Urinary bladder (tissue), 4 donors: ENCODE results near the gene CABP4. TPM values are rescaled to one million over a fixed set of nuclear protein-coding genes. Genes with fewer than 3 reads are reported as not detected.
"Not testable (repeated sequence)": the region's sequence is repeated elsewhere in the genome, so short reads cannot be mapped to it uniquely, and the experiment has no call there.

Source experiments
- DNase-seq: peaks from one replicate; pipeline ENCODE4 v3.0.0-alpha.2; 2015; ENCODE audit errors: extremely low spot score
- H3K27ac ChIP-seq: one replicate; pipeline ENCODE4 v1.5.1; 2013; ENCODE audit warnings: low read depth, mild to moderate bottlenecking, moderate library complexity
- H3K36me3 ChIP-seq: one replicate; pipeline ENCODE4 v1.6.1; 2013; ENCODE audit warnings: mild to moderate bottlenecking, moderate library complexity; ENCODE audit not compliant: insufficient read depth
- H3K4me1 ChIP-seq: one replicate; pipeline ENCODE4 v1.6.1; 2013; ENCODE audit warnings: mild to moderate bottlenecking, moderate library complexity; ENCODE audit not compliant: insufficient read depth
- H3K4me3 ChIP-seq: one replicate; pipeline ENCODE4 v1.5.1; 2013; ENCODE audit warnings: low read depth, low read length
- WGBS: extraction: QIAGEN DNeasy Blood & Tissue Kit; methylation state at CpG from one replicate; pipeline ENCODE4 v1.1.7; 2013; 5-methylcytosine and 5-hydroxymethylcytosine counted together
- polyA plus RNA-seq: library from polyadenylated mRNA; stranded (reverse); fragments of 200-250 nt; gene quantifications from one replicate; pipeline ENCODE4 v1.2.3, GENCODE V29; 2013
- total RNA-seq: library from RNA; depleted of rRNA; stranded (reverse); fragments of >200 nt; gene quantifications from one replicate; pipeline ENCODE4 v1.2.3, GENCODE V29; 2014
- donor health status: healthy with polysubstance abuse.
- donor health status: healthy.

The CABP4 gene
- total and polyA plus RNA-seq, 2 donors = 0.26 to 0.96 TPM

DNA sequence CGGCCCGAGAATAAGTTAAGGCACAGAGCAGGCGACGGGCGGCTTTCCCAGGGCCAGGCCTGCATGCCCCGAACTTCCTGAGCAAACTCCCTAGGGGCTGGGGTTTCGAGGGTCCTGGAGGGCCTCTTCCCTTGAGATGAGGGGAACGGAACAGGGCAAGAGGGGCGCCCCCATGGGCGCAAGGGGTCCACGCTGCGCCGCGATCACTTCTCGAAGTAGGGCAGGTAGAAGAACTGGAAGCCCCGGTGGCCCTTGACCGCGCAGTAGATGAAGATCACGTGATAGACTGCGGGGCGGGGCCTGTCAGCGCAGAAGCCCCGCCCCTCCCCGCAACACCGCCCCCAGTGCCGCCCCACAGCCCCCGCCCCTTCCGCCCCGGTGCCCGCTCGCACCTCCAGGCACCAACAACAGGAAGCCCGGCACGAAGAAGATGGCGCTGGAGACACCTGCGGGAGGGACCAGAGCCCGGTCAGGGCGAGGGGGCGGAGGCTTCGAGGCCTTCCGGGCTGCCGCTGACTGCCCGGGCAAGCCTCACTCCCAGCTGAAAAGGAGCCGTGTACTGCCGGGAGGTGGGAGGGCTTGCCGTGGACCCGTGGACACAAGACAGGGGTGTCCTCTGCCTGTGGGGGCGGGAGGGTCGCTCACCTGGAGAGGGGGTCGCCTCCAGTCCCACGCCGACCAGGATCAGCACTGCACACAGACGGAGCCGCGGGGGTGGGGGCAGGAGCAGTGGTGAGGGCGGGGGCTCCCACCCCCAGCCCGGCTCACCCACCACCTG lies 9.4 kb downstream of the CABP4 start:
- H3K4me3 ChIP-seq = peak overlapping the region; percentile 39
- WGBS = 21% methylated on average over 56 of the region's 56 CpGs
- peaks cover 5% of the 10 kb centered on the region for H3K4me1 ChIP-seq
- H3K27ac ChIP-seq = peak overlapping the region; percentile 88
- no peaks in the 10 kb centered on the region for H3K36me3 ChIP-seq
- DNase-seq = no peak

- no peaks in the 10 kb centered on the region for H3K36me3 ChIP-seq
- H3K27ac ChIP-seq = peak overlapping the region; percentile 88
- H3K4me1 ChIP-seq = peaks cover 5% of the 10 kb centered on the region
- WGBS = 69% methylated on average over 3 of the region's 3 CpGs
- no peak for DNase-seq
- peak overlapping the region; percentile 39 for H3K4me3 ChIP-seq
Observed at GRCh38 chr11:67465189-67465510, 10.0 kb downstream of the CABP4 start.

DNA sequence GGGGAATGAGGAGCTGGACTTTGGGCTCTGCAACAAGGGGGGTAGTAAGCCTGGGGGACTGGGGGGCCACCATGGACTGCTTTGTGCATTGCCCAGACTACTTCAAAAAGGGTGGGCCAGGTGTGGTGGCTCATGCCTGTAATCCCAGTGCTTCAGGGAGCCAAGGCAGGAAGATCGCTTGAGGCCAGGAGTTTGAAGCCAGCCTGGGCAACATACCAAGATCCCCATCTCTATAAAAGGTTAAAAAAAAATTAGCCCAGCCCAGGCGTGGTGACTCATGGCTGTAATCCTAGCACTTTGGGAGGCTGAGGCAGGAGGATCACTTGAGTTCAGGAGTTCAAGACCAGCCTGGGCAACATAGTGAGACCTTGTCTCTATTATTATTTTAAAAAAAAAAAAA lies 10.4 kb downstream of the CABP4 start:
- H3K36me3 ChIP-seq, H3K4me1 ChIP-seq, DNase-seq, H3K4me3 ChIP-seq, H3K27ac ChIP-seq: not testable (repeated sequence)
- WGBS = 48% methylated on average over 2 of the region's 2 CpGs

DNA sequence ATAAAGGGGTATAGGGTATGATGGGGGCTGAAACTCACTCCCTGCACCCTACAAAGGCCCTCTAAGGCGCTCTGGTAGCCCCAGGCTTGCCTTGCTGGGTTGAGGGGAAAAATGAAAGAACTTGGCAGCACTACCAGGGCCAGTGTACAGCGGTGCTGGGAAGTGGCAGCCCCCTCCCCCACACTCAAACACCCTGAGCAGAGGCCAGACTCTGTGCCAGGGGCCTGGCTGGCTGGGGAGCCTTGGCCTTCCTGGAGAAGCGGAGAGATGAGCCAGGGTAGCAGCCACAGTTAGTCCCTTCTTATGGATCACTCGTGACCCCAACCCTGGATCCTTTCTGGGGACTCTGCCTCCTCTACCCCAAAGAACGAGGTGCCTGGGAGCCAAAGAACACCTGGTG lies 11.2 kb downstream of the CABP4 start:
- no peak overlapping the region for H3K4me3 ChIP-seq
- DNase-seq = no peak
- 82% methylated on average over 5 of the region's 5 CpGs for WGBS
- H3K36me3 ChIP-seq = no peaks in the 10 kb centered on the region
- H3K27ac ChIP-seq = peak overlapping the region; percentile 14
- H3K4me1 ChIP-seq = peaks cover 5% of the 10 kb centered on the region

- H3K27ac ChIP-seq = no peak overlapping the region
- peaks cover 5% of the 10 kb centered on the region for H3K4me1 ChIP-seq
- no peak overlapping the region for H3K4me3 ChIP-seq
- DNase-seq = no peak
- H3K36me3 ChIP-seq = no peaks in the 10 kb centered on the region
- 76% methylated on average over 11 of the region's 11 CpGs for WGBS
Observed at GRCh38 chr11:67466962-67467771, 12.0 kb downstream of the CABP4 start.

- 27% methylated on average over 5 of the region's 5 CpGs for WGBS
- peak overlapping the region; percentile 94 for H3K4me3 ChIP-seq
- H3K27ac ChIP-seq = peak overlapping the region; percentile 89
- DNase-seq = no peak
- no peaks in the 10 kb centered on the region for H3K36me3 ChIP-seq
- H3K4me1 ChIP-seq = peaks cover 5% of the 10 kb centered on the region
Observed at GRCh38 chr11:67468056-67468455, 12.9 kb downstream of the CABP4 start.

DNA sequence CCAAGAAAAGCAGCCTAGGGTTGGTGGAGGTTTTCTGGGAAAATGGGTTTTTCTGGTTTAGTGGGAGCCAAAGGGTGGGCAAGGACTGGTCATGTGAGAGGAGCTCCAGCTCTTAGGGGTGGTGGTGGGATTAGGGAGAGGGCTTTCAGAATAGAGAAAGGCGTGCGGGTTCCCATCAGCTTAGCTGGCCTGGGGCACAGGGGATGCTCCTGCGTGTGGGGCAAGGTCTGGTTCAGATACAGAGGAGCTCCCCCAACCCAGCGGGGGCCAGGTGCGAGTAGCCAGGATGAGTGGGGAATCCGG lies 13.3 kb downstream of the CABP4 start:
- Histone ChIP-seq H3K36me3 (no peaks in the 10 kb centered on the region), H3K4me3 (peak overlapping the region; percentile 94), H3K4me1 (peaks cover 5% of the 10 kb centered on the region), H3K27ac (peak overlapping the region; percentile 89)
- no peak for DNase-seq
- 4% methylated on average over 6 of the region's 6 CpGs for WGBS

DNA sequence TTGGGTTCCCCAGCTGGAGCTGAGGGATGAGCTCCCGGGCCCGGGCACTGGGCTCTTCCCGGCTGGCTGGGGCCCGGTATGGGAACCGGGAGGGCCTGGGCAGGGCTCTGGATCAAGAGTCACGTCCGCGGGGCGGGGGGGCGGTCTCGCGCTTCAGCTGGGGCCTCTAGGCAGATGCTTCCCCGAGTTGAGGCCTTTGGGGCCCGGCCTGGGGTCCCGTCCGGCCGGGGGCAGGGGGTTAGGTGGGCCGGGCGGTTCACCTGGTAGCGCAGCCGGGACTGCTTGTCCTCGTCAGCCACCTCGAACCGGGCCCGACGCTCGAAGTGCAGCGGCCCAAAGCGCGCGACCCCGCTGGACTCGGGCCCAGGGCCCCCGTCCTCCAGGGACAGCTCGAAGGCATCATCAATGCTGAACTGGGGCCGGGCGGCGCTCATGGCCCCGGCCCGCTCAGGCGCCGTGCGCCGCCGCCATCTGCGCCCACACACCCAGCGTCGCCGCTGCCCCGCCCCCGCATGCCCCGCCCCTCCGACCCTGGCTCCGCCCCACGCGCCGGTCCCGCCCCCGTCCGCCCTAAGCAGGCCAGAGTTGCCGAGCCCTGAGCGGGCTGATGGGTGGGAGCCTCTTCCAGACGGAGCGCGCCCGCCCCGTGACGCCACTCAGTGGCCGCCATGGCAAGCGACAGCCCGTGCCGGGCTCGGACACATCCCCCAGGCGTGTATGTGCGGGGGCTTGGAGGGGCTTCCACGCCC lies 13.8 kb downstream of the CABP4 start, which contains the start of gene TMEM134:
TSS of gene TMEM134 (minus strand) at position 493 of the 749 bp plus-strand sequence. CDS start at position 434, 59 bp downstream.
- Histone ChIP-seq H3K4me1 (peaks cover 5% of the 10 kb centered on the region), H3K4me3 (peak within 1 kb of the TSS; percentile 94), H3K27ac (peak within 1 kb of the TSS; percentile 89), H3K36me3 (no peaks in the 10 kb centered on the region)
- under 1% methylated on average over 76 of the region's 76 CpGs for WGBS
- peak; percentile 62 for DNase-seq

DNA sequence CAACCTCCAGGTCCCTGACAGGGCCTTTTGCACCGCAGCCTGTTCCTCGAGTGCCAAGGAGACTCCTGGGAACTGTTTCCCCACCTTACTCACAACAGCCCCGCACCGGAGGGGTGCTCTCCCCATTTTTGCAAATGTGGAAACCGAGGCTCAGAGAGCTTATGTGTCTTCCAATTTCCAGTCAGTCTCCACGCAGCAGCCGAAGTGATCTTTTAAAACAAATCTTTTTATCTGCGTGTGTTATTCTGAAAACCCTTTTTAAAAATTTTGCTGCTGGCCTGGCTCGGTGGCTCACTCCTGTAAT lies 14.3 kb downstream of the CABP4 start:
- WGBS = 8% methylated on average over 9 of the region's 9 CpGs
- Histone ChIP-seq H3K4me3 (peak overlapping the region; percentile 94), H3K4me1 (peaks cover 5% of the 10 kb centered on the region), H3K27ac (peak overlapping the region; percentile 87), H3K36me3 (no peaks in the 10 kb centered on the region)
- no peak for DNase-seq

- H3K4me1 ChIP-seq = peaks cover 5% of the 10 kb centered on the region
- H3K36me3 ChIP-seq = no peaks in the 10 kb centered on the region
- no peak overlapping the region for H3K27ac ChIP-seq
- no peak for DNase-seq
- WGBS = 82% methylated on average over 8 of the region's 8 CpGs
- H3K4me3 ChIP-seq = no peak overlapping the region
Observed at GRCh38 chr11:67470337-67471002, 15.3 kb downstream of the CABP4 start.

- H3K4me1 ChIP-seq = peaks cover 3% of the 10 kb centered on the region
- 67% methylated on average over 7 of the region's 7 CpGs for WGBS
- H3K4me3 ChIP-seq = no peak overlapping the region
- DNase-seq = no peak
- H3K36me3 ChIP-seq = no peaks in the 10 kb centered on the region
- no peak overlapping the region for H3K27ac ChIP-seq
Observed at GRCh38 chr11:67472882-67473281, 17.7 kb downstream of the CABP4 start.

- H3K4me1 ChIP-seq, DNase-seq, H3K36me3 ChIP-seq, H3K27ac ChIP-seq, H3K4me3 ChIP-seq: not testable (repeated sequence)
- WGBS = 85% methylated on average over 10 of the region's 10 CpGs
Observed at GRCh38 chr11:67476692-67477091, 21.5 kb downstream of the CABP4 start.

GRCh38 chr11:67477344-67478050 lies 22.3 kb downstream of the CABP4 start:
- H3K4me1 ChIP-seq, H3K4me3 ChIP-seq, H3K36me3 ChIP-seq, DNase-seq, H3K27ac ChIP-seq: not testable (repeated sequence)
- WGBS = 84% methylated on average over 14 of the region's 16 CpGs
